Memory B cell (primary cell): ENCODE measurements around the gene FAM236B.
"Not testable (repeated sequence)": the region's sequence is repeated elsewhere in the genome, so short reads cannot be mapped to it uniquely, and the experiment has no call there.

Source experiments
- ATAC-seq: fragments of 150-1000 bp; cut with Tn5 transposase; 2 replicates; pipeline ENCODE4 v1.10.0; 2021; ENCODE audit warnings: low read depth, mild to moderate bottlenecking, moderate library complexity
- DNase-seq, 2 donors: peaks; one replicate each; pipeline ENCODE4 v3.0.0; 2022; ENCODE audit warnings: low spot score in 2 of 2
- H3K27ac Mint-ChIP-seq: one replicate; pipeline ENCODE4 v1.8.0; 2022; ENCODE audit warnings: mild to moderate bottlenecking, moderate library complexity, mixed read lengths
- H3K27me3 Mint-ChIP-seq: one replicate; pipeline ENCODE4 v1.8.0; 2022; ENCODE audit warnings: mixed read lengths
- H3K36me3 Mint-ChIP-seq: one replicate; pipeline ENCODE4 v1.8.0; 2022; ENCODE audit warnings: mild to moderate bottlenecking, mixed read lengths
- H3K4me1 Mint-ChIP-seq: one replicate; pipeline ENCODE4 v1.8.0; 2022; ENCODE audit warnings: mixed read lengths
- H3K4me3 Mint-ChIP-seq: one replicate; pipeline ENCODE4 v1.8.0; 2022; ENCODE audit warnings: mild to moderate bottlenecking, moderate library complexity, mixed read lengths
- H3K9me3 Mint-ChIP-seq: one replicate; pipeline ENCODE4 v1.8.0; 2022; ENCODE audit warnings: mixed read lengths

FAM236B gene

GRCh38 chrX:72782560-72782959, at the start of gene FAM236B:
FAM236B (minus strand) TSS chrX:72782660; CDS start chrX:72782560, 100 bp downstream.
- DNase-seq, H3K27me3 Mint-ChIP-seq, H3K4me1 Mint-ChIP-seq, H3K9me3 Mint-ChIP-seq, H3K27ac Mint-ChIP-seq, ATAC-seq, H3K4me3 Mint-ChIP-seq, H3K36me3 Mint-ChIP-seq: not testable (repeated sequence)

DNA sequence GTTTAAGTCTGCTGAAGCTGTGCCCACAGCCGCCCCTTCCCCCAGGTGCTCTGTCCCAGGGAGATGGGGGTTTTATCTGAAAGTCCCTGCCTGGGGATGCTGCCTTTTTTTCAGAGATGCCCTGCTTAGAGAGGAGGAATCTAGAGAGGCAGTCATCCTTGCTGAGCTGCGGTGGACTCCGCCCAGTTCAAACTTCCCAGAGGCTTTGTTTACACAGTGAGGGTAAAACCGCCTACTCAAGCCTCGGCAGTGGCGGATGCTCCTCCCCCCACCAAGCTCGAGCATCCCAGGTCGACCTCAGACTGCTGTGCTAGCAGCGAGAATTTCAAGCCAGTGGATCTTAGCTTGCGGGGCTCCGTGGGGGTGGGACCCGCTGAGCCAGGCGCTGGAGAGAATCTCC, 48.2 kb upstream of the FAM236B start:
- H3K4me1 Mint-ChIP-seq, H3K9me3 Mint-ChIP-seq, DNase-seq, H3K36me3 Mint-ChIP-seq, H3K27ac Mint-ChIP-seq, ATAC-seq, H3K27me3 Mint-ChIP-seq, H3K4me3 Mint-ChIP-seq: not testable (repeated sequence)

- H3K27me3 Mint-ChIP-seq, ATAC-seq, H3K27ac Mint-ChIP-seq, DNase-seq, H3K4me1 Mint-ChIP-seq, H3K4me3 Mint-ChIP-seq, H3K9me3 Mint-ChIP-seq, H3K36me3 Mint-ChIP-seq: not testable (repeated sequence)
These were observed 25.6 kb upstream of the FAM236B start, which contains the start of gene FAM236D for GRCh38 chrX:72808110-72808509. FAM236D (minus strand) TSS chrX:72808210; CDS start chrX:72808110, 100 bp downstream.

- H3K27me3 Mint-ChIP-seq, H3K27ac Mint-ChIP-seq, H3K4me3 Mint-ChIP-seq, H3K36me3 Mint-ChIP-seq, DNase-seq, H3K9me3 Mint-ChIP-seq, H3K4me1 Mint-ChIP-seq, ATAC-seq: not testable (repeated sequence)
These were observed 7.9 kb upstream of the FAM236B start for GRCh38 chrX:72790390-72790789.

- DNase-seq, ATAC-seq, H3K9me3 Mint-ChIP-seq, H3K4me3 Mint-ChIP-seq, H3K27me3 Mint-ChIP-seq, H3K4me1 Mint-ChIP-seq, H3K27ac Mint-ChIP-seq, H3K36me3 Mint-ChIP-seq: not testable (repeated sequence)
These were observed 5.7 kb upstream of the FAM236B start for GRCh38 chrX:72788142-72788541.

- not testable (repeated sequence) for DNase-seq, H3K4me3 Mint-ChIP-seq, ATAC-seq, H3K9me3 Mint-ChIP-seq, H3K4me1 Mint-ChIP-seq, H3K36me3 Mint-ChIP-seq, H3K27ac Mint-ChIP-seq, H3K27me3 Mint-ChIP-seq
These were observed 1.5 kb upstream of the FAM236B start for GRCh38 chrX:72783964-72784363.

- not testable (repeated sequence) for ATAC-seq, H3K36me3 Mint-ChIP-seq
These were observed 991 bp upstream of the FAM236B start for GRCh38 chrX:72783365-72783936.

DNA sequence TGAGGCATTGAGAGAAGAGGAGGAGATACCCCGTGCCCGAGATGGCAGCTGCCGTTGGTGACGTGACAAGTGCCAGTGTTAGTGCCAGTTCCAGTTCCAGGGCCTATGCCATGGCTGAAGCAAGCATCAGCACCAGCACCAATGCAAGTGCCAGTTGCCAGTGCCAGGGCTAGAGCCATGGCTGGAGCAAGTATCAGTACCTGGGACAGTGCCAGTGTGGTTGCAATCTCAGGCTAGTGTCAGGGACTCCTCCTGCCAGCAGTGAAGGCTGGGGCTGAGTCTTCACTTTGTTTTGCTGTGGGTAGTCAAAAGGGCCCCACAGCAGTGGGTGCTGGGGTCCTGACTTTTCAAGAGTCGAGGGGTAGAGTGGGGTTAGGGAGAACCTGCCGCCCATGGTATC, 4.3 kb downstream of the FAM236B start:
- not testable (repeated sequence) for ATAC-seq, H3K27me3 Mint-ChIP-seq

More at GRCh38 chrX:72783365-72783936, 991 bp upstream of the FAM236B start:
- not testable (repeated sequence) for H3K4me1 Mint-ChIP-seq, H3K27ac Mint-ChIP-seq, H3K4me3 Mint-ChIP-seq, H3K9me3 Mint-ChIP-seq, DNase-seq, H3K27me3 Mint-ChIP-seq

DNA sequence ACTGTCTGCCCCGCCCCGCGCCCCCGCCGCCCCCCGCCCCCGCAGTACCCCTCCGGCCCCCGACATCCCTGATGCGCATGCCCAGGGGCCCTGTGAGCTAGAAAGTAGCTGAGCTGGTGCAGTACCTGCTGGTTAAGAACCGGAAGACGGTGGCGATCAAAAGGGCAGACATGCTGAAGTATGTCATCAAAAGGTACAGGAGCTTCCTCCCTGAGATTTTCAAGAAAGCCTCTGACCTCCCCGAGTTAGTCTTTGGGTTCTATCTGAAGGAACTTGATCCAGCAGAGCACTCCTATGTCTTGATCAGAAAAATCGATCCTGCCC, 5.0 kb downstream of the FAM236B start:
- not testable (repeated sequence) for H3K27me3 Mint-ChIP-seq, H3K36me3 Mint-ChIP-seq

More for the DNA sequence above, 4.3 kb downstream of the FAM236B start:
- H3K9me3 Mint-ChIP-seq, H3K4me1 Mint-ChIP-seq, H3K27ac Mint-ChIP-seq, H3K36me3 Mint-ChIP-seq, DNase-seq, H3K4me3 Mint-ChIP-seq: not testable (repeated sequence)

GRCh38 chrX:72776653-72777466, 5.6 kb downstream of the FAM236B start, which contains the start of gene DMRTC1B:
DMRTC1B (plus strand) TSS chrX:72776890; CDS start chrX:72845136, 68,246 bp downstream.
- not testable (repeated sequence) for H3K4me1 Mint-ChIP-seq, H3K27ac Mint-ChIP-seq, H3K9me3 Mint-ChIP-seq, H3K36me3 Mint-ChIP-seq, DNase-seq, H3K27me3 Mint-ChIP-seq, H3K4me3 Mint-ChIP-seq
- peak; percentile 78 for ATAC-seq

More for the DNA sequence above, 5.0 kb downstream of the FAM236B start:
- H3K9me3 Mint-ChIP-seq, H3K4me3 Mint-ChIP-seq, DNase-seq, H3K4me1 Mint-ChIP-seq, H3K27ac Mint-ChIP-seq: not testable (repeated sequence)
- ATAC-seq, result peak; percentile 79

DNA sequence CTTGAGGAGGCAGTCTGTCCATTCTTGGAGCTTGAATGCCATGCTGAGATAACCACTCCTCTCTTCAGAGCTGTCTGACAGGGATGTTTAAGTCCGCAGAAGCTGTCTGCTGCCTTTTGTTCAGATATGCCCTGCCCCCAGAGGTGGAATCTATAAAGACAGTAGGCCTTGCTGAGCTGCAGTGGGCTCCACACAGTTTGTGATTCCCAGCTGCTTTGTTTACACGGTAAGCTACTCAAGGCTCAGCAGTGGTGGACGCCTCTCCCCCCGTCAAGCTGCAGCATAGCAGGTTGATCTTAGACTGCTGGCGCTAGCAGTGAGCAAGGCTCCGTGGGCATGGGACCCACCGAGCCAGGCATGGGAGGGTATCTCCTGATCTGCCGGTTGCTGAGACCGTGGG, 22.0 kb downstream of the FAM236B start:
- not testable (repeated sequence) for H3K27ac Mint-ChIP-seq, H3K4me3 Mint-ChIP-seq, H3K36me3 Mint-ChIP-seq, H3K4me1 Mint-ChIP-seq, DNase-seq, ATAC-seq, H3K9me3 Mint-ChIP-seq, H3K27me3 Mint-ChIP-seq

GRCh38 chrX:72748545-72748944, 33.9 kb downstream of the FAM236B start:
- not testable (repeated sequence) for H3K9me3 Mint-ChIP-seq, H3K4me1 Mint-ChIP-seq, ATAC-seq, H3K27ac Mint-ChIP-seq, H3K36me3 Mint-ChIP-seq, DNase-seq, H3K27me3 Mint-ChIP-seq, H3K4me3 Mint-ChIP-seq

GRCh38 chrX:72745546-72745945, 36.9 kb downstream of the FAM236B start:
- H3K27me3 Mint-ChIP-seq, ATAC-seq, H3K27ac Mint-ChIP-seq, H3K36me3 Mint-ChIP-seq, DNase-seq, H3K4me1 Mint-ChIP-seq, H3K9me3 Mint-ChIP-seq, H3K4me3 Mint-ChIP-seq: not testable (repeated sequence)

GRCh38 chrX:72735561-72735960, 46.9 kb downstream of the FAM236B start:
- no peaks in the 10 kb centered on the region for H3K4me1 Mint-ChIP-seq
- H3K27me3 Mint-ChIP-seq, result peaks cover 14% of the 10 kb centered on the region
- DNase-seq, result no peak

More at GRCh38 chrX:72735561-72735960, 46.9 kb downstream of the FAM236B start:
- no peaks in the 10 kb centered on the region for H3K9me3 Mint-ChIP-seq
- no peak overlapping the region for H3K27ac Mint-ChIP-seq
- ATAC-seq, result no peak
- H3K4me3 Mint-ChIP-seq, result no peak overlapping the region
- H3K36me3 Mint-ChIP-seq, result no peaks in the 10 kb centered on the region
